NCI-H1105 treated with DMSO at 0.1 percent for 48 hours (cell line): ENCODE data around the gene ISCU.

ENCODE experiments used
- DNase-seq: peaks from one replicate; lab custom pipeline; 2025; lab: John Stamatoyannopoulos, UW

The ISCU gene

DNA sequence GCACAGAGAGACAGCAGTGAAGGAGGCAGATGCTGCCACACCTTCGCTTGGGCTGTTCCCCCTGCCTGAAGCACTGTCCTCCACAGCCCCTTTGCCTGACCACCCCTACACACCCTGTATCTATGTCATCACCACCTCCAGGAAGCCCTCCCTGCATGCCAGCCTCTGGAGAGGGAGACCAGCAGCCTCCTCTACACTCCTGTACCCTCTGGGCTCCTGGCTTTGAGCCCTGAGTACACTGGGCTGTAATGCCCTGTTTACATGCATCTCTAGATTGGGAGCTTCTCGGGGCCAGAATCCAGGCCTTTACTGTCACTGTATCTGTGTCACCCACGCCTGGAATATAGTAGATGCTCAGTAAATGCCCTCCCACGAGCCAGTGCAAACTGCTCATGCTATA, 41.3 kb downstream of the ISCU start:
- DNase-seq: no peak

DNA sequence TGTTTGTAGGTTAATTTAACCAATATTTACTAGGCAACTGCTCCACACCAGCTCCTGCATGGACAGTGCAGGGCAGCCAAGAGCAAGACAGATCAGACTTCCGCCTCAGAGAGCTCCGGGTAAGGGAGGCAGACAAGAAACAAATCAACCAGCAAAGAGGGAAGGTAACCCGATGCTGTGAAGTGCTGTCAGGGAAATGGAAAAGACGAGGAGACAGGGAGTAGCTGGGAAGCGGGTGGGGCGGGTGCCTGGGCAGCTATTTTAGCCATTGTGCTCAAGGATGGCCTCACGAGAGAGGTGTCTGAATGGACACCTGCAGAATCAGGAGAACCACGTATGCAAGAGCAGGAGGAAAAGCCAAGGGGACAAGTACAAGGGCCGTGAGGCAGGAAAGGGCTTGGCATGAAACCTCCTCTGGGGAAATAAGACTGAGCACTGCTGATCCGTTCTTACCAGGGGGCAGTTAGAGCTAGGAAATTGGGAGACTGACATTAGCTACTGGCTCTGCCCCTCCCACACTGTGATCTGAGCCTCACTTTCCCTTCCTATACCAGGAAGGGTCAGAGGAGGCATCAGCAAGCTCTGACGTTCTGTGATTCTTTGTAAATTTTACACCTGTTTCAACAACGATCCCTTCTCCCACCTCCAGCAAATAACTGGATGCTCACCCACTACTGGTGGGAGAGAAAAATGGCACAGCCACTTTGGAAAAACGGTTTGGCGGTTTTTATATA, 42.0 kb downstream of the ISCU start:
- no peak for DNase-seq

DNA sequence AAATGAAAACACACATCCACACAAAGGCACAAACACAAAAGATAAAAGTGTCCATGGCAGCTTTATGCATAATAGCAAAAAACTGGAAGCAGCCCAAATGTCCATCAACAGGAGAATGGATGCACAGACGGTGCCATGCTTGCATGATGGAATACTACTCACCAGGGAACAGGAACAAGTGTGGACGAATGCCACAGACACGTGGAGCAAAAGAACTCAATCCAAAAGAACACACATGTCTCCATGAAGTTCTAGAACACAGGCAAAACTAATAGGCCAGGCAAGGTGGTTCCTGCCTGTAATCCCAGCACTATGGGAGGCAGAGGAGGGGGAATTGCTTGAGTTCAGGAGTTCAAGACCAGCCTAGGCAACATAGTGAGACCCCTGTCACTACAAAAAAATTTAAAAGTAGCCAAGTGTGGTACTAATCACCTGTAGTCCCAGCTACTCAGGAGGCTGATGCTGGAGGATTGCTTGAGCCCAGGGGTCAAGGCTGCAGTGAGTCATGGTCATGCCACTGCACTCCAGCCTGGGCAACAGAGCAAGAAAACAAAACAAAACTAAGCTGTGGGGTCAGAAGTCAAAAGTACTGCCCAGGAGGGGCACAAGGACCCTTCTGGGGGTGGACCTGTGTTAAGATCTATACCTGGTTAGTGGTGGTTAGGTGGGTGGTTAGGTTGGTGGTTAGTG, 42.7 kb downstream of the ISCU start:
- no peak for DNase-seq

DNA sequence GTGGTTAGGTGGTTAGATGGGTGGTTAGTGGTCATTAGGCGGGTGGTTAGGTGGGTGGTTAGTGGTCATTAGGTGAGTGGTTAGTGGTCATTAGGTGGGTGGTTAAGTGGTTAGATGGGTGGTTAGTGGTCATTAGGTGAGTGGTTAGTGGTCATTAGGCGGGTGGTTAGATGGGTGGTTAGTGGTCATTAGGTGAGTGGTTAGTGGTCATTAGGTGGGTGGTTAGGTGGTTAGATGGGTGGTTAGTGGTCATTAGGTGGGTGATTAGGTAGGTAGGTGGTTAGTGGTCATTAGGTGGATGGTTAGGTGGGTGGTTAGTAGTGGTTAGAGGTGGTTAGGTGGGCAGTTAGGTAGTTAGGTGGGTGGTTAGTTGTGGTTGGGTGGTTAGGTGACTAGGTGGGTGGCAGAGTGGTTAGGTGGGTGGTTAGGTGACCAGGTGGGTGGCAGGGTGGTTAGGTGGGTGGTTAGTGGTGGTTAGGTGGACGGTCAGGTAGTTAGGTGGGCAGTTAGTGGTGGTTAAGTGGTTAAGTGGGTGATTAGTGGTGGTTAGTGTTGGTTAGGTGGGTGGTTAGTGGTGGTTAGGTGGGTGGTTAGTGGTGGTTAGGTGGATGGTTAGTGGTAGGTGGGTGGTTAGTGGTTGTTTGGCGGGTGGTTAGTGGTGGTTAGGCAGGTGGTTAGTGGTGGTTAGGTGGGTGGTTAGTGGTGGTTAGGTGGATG, 43.5 kb downstream of the ISCU start:
- no peak for DNase-seq

DNA sequence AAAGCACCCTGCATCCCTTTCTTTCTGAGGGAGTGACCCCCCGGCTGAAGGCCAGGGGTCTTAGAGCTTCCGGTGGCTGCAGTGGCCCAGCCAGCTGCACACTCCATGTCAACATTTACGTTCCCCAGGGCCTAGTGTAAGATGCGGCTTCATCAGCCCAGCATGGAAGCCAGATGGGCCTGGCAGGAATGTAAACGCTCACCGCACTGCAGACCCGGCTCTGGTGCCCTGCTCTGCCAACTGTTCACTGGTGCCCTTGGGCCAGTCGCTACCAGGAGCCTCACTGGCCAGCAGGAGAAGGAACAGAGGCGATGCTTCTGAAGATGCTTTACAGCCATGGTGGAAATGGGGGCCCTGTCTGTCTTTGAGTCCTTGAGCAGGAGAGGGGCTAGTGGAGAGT, 44.1 kb downstream of the ISCU start:
- no peak for DNase-seq

DNA sequence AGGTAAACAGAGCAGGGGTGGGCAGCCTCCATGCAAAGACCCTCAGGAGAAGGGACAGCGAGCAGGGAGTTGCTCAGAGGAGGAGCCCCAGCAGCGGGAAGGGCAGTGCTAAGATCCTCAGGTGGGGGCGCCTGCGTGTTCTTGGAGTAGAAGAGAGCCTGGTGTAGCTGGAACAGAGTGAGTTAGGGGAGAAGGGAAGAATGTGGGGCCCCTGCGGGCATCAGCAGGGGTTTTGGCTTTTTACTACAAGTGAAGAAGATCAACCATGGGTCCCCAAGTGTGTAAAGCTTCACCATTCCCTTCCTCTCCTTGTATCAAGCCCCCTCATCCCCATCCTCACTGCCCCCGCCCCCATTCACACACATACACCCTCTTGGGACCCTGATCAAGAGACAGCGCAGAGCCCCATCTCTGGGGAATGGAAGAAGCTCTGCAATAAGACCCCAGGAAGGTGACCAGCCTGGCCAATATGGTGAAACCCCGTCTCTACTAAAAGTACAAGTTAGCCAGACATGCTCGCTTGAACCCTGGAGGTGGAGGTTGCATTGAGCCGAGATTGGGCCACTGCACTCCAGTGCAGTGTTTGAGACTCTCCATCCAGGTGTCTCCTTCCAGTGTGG, 45.7 kb downstream of the ISCU start:
- DNase-seq: no peak

DNA sequence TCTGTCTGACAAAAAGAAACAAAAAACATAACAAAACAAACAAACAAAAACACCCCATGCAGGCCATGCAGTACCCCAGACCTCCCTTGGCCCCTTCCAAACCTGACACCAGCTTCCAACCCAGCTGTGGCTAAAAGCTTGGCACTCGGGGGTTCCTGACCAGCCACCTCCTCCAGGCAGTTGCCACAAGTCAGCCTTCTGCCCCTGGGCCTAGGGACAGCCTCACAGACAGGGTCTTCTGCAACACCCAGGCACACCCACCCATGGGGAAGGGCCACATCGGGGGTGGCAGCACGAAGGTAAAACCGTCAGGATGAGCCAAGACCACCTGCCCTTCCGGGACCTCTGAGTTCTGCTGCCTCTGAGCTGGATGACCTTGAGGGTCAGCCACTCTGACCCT, 46.2 kb downstream of the ISCU start:
- DNase-seq: no peak

DNA sequence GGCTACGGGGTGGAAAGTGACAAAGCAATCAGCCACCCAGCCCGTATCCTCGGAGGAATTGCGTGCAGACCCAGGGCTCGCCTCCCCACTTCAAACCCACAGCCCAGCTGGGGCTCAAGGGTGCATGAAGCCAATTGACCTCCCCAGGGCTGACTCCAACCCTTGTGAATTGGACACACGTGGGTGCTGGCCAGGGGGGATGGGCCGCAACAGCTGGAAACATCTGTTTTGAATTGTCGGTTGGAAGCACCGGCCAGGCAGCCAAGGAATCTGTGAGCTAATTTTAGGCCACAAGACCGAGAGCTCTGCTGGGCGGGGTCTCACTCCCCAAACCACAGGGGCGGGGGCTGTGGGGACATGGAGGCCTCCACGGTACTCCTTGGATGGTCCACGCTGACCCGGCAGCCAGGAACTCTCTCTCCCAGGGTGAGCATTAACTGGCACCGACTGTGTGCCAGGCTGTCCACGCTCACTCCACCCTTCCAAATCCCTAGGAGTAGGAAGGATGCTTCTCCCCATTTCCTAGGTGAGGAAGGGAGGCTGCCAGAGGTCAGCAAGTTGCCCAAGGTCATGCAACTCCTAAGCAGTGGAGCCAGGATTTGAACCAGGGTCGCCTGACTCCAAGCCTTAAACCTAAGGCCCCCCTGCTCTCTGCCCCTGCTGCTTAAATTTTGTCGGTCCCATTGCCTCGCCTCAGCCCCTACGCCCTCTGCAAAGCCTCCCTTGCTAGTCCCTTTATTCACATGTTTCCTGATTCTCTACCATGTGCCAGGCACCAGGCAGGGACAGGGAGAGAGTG, 47.3 kb downstream of the ISCU start:
- no peak for DNase-seq

DNA sequence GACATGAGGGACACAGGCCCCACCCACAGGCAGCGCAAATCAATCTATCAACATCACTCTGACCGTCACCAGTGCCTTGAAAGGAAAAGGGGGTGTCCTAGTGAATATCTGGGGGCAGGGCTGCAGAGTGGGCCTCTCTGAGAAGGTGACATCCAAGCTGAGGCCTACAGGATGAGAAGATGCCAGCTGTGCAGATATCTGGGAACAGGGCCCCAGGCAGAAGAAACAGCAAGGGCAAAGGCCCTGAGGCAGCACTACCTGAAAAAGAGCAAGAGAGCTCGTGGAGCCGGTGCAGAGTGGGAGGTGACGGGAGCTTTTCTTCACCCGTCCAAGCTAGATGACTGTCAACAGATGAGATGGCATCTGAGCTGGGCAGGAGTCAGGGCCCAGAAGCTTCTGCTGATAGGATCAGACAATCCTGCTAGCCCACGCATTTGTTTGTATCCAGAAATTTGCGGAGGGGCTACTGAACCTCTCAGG, 48.0 kb downstream of the ISCU start:
- DNase-seq: no peak

DNA sequence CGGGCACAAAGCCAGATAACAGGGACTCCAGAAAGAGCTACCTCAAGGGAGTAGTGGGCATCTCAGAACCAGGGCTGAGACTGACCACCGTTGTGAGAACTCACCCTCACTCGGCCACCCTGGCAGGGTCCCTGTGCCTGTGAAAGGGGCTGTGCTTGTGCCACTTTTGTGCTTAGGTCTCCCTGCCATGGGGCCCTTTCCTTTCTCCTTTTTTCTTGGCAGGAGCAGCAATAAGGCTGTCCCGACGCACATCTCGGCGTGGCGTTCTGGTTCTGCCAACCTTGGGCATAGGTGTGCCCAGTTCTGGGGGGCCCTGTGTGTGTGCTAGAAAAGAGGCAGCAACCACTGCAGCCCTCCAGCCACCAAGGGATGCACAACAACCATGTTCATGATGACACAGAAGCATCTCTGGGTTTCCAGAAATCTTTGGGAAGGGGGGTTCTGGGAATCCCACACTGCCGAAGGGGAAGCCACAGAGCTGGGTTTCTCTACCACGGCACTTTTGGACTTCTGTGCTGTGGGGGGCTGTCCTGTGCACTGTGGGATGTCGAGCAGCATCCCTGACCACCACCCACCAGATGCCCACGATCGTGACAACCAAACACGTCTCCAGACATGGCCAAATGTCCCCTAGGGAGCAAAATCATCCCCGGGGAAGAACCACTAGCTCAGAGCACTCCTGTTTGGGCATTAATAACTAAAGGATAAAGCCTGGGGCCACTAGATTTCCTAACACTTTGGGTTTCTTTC, 48.6 kb downstream of the ISCU start:
- DNase-seq: no peak

DNA sequence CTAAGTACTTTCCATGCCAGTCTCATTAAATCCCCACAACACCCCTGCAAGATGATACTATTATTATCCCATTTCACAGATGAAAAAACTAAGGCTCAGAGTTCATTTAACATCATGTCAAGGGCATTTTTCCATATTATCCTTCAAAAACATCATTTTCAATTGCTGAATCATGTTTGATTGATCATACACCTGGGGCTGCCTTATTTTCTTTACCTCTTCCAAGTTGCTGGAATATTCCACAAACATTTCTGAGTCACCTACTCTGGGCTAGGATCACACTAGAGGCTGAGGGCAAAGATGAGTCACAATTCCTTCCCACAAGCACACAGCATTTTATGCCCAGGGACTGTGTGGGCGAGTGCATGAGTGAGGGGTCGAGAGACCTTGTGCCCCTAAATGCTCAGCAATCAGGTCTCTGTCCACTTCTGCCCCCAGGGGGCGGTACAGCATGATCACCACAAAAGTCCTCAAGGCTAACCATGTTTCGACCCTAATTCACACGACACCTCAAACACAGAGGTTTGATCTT, 49.6 kb downstream of the ISCU start:
- no peak for DNase-seq

DNA sequence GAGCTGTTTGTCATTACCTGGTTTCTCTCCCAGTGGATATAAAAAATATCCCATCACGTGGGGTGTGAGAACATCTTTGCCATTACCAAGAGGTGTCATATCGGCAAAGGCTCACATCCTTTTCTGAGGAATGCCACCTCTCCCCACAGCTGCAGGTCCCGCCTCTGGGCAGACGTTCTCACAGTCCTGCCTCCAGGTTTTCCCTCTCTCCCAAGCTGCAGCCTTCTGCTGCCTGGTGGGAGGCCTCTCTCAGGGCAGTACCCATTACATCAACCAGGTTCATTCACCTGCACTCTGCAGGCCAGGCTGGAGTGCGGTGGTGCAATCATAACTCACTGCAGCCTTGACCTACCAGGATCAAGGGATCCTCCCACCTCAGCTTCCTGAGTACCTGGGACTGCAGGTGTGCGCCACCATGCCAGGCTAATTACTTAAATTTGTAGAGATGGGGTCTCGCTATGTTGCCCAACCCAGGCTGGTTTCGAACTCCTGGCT, 50.4 kb downstream of the ISCU start:
- DNase-seq: no peak

DNA sequence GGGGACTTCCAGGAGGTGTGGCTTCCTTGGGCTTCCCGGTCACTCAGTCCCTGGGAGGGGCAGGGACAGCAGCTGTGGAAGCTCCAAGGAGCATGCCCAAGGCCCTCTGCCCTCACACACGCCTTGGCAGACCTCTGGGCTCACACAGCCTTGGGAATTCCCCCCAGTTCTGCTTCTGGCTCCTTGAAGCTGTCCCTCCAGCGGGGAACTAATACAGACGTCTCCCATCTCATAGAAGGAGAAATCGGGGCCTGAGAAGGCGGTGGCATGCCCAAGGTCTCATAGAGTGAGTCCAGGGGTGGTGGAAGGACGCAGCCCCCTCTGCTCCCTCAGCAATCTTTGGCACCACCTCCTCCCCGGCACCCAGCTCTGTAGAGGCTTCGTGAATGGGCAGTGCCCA, 51.2 kb downstream of the ISCU start:
- no peak for DNase-seq

DNA sequence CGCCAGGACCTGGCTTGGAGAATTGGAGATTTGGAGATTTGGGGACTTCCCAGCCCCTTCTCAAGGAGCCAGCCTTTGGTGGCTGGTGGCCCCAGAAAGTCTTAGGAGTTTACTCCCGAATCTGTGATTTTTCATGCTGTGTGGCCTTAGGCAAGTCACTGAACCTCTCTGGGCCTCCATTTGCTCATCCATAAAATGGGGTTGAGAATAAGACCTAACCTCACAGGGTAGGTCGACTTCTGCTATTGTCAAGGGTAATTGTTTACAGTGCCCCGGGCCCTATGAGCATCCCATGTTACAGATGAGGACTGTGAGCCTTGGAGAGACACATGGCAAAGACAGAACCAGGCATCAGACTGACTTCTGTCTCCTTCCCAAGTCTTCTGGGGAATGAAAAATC, 51.6 kb downstream of the ISCU start:
- DNase-seq: no peak

DNA sequence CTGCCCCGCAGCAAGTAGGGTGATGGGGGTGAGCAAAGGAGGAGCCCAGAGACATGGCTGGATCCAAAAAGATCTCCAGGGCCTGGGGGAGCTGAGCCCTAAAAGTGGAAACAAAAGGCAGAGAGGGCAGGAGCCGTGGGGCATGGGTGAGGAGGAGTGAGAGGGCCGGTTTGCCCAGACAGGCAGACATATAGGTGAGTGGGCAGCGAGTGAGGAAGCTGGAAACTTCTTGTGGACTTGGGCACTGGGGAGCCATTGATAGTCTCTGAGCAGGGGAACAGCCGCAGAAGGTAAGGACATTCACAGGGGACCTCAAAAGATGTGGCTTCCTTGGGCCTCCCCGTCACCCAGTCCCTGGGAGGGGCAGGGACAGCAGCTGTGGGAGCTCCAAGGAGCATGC, 52.2 kb downstream of the ISCU start:
- DNase-seq: no peak

DNA sequence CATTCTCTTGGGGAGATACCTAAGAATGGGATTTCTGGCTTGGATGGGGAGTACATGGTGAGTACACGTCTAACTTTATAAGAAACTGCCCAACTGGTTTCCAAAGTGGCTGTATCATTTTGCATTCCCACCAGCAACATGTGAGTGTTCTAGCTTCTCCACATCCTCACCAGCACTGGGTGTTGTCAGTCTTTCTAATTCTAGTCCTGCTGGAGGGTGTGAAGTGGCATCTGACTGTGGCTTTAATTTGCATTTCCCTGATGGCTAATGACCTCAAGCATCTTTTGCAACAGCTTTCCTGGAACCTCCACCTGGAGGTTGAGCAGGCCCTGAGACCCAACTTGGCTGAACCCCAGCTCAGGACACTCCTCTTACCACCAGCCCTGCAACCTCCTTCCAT, 53.5 kb downstream of the ISCU start:
- no peak for DNase-seq

DNA sequence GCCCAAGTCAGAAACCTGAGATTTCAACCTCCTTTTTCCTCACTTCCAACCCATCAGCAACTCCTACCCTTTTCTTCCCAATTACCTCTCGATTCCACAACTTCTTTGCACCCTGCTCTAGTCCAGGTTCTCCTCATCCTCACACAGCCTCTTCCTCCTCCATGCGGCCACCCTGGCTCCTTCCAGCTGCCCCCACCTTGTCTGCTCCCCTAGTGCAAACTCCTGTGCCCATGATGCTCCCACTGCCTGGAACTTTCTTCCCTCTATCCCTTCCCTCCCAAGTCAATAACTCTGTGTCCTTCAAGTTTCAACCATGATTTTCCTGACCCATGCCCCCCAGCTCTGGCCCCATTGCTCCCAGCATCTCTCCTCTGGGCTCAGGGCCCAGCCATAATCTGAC, 54.0 kb downstream of the ISCU start:
- DNase-seq: no peak

DNA sequence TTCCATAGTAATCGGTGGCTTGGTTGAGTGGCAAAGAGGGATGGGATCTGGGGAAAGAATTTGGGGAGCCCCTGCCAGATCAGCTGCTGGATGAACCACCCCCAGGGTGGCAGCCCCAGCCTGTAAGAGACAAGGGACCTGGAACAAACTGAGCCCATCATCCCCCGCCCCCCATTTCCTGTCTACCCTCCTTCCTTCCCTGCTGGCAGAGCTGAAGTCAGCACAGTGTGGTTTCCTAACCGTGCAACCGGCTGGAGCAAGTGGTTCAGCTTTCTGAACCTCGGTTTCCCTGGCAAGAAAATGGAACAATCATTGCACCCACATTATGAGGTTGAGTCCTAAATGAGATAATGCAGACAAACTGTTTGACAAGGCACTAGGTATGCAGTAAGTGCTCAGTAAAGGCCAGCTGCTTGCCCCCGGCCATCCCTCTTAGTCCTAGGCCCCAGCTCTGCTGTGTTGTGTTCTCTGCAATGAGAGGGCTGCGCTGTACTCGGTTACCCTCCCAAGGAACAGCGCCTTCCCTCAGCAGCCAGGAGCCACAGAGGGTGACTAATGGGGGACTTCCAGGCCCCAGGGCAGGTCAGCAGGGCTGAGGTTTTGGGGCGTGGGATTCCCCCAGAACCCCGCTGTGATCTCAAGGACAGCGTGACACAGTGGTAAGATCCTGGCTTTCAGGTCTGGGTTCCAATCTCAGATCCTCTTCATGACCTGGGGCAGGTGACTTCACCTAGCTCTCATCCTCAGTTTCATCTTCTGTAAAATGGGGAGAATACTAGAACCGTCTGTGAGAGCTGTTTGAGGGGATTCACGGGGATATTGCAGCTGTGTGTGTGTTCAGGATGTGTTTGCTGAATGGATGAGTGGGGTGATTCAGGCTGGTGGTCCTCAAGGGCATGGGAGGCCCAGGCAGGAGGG, 54.8 kb downstream of the ISCU start:
- DNase-seq: no peak
